ENCODE results near the gene NPTX2.

Gene NPTX2

DNA sequence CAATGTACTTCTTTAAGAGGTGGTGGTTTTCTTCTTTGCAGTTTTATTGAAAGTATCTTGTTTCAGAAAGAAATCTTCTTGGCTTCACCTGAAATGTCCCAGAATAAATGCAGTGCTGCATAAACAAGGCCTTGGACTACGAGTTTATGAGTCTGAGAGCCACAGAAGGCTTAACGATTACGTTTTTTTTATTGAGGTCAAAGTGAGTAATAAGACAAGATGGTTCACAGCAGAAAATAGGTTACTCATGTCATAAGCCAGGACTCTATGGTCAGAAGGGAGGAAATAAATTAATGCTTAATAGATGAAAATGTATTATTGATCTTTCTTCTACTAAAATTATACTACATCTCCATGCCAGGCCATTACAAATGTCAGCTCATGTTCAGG, 13.7 kb upstream of the NPTX2 start:
- Histone ChIP-seq H3F3A (ENCODE audit: insufficient read depth, low read length) (no peaks in the 10 kb centered on the region), H3K27me3 (replicated peaks; ENCODE audit: insufficient read depth, low read length) (no peaks in the 10 kb centered on the region), H3K4me3 (ENCODE audit: low read length) (no peak overlapping the region), H2AFZ (ENCODE audit: low read length) (no peak overlapping the region), H3K36me3 (replicated peaks; ENCODE audit: insufficient read depth, low read length) (no peaks in the 10 kb centered on the region), H3K9me3 (replicated peaks; ENCODE audit: insufficient read depth, low read length) (no peaks in the 10 kb centered on the region), H3K9ac (ENCODE audit: low read length) (no peak overlapping the region), H3K27ac (ENCODE audit: low read length) (no peak overlapping the region), H4K20me1 (ENCODE audit: insufficient read depth, low read length) (no peaks in the 10 kb centered on the region), H3K4me2 (ENCODE audit: low read depth, low read length) (no peak overlapping the region), H3K4me1 (ENCODE audit: low read length) (no peaks in the 10 kb centered on the region), H3K9me2 (replicated peaks; ENCODE audit: insufficient read depth, low read length) (no peaks in the 10 kb centered on the region), H3K79me2 (ENCODE audit: low read length) (no peaks in the 10 kb centered on the region)
- DNase-seq = no peak
- no peak for TF ChIP-seq EZH2 (optimal IDR thresholded peaks at IDR 0.05; ENCODE audit: low read depth, low read length)
- no peak for TF ChIP-seq EZH2phosphoT487 (IDR thresholded peaks at IDR 0.05; ENCODE audit: low read length)
- TF ChIP-seq, protein P1, sequence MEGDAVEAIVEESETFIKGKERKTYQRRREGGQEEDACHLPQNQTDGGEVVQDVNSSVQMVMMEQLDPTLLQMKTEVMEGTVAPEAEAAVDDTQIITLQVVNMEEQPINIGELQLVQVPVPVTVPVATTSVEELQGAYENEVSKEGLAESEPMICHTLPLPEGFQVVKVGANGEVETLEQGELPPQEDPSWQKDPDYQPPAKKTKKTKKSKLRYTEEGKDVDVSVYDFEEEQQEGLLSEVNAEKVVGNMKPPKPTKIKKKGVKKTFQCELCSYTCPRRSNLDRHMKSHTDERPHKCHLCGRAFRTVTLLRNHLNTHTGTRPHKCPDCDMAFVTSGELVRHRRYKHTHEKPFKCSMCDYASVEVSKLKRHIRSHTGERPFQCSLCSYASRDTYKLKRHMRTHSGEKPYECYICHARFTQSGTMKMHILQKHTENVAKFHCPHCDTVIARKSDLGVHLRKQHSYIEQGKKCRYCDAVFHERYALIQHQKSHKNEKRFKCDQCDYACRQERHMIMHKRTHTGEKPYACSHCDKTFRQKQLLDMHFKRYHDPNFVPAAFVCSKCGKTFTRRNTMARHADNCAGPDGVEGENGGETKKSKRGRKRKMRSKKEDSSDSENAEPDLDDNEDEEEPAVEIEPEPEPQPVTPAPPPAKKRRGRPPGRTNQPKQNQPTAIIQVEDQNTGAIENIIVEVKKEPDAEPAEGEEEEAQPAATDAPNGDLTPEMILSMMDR (IDR thresholded peaks at IDR 0.05; ENCODE audit: low read length) = no peak

DNA sequence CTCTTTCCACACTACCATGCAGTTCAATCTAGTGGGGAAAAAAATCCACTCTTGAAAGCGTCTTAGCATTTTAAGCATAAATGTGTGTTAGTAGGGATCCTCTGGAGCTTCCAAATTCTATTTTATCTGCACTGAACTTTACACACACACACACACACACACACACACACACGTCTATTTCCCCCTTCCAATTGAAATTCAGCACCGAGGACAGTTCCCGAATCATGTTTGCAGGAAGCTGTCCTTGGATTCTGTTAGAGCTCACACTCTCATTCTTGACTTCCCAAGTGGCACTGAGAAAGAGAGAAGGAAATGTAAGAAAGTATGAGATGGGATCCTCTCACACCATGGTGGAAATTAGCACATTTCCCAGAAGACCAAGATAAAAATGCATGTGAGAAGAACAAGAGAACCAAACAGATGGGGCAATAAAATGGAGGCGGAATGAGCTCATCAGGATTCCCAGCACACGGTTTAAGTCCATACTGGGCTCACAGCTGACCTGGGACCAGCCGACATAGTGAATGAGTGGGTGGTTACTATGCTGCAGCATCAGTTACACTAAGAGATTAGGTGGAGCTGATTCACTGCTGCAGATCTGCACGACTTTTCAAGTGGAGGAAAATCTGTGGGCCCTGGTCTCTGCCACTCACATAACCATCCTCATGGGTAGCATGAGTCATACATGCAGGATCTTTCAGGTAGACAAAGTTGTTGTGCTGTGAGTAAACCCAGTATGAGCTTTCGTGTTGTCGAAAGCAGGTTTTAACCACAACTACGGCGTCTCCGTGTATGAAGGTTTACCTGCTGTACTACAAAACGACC, 3.3 kb upstream of the NPTX2 start:
- no peaks in the 10 kb centered on the region for H3K4me1 ChIP-seq (ENCODE audit: low read length)
- no peak overlapping the region for H2AFZ ChIP-seq (ENCODE audit: low read length)
- TF ChIP-seq EZH2 (optimal IDR thresholded peaks at IDR 0.05; ENCODE audit: low read depth, low read length) = no peak
- TF ChIP-seq EZH2phosphoT487 (IDR thresholded peaks at IDR 0.05; ENCODE audit: low read length) = no peak
- TF ChIP-seq, protein P1 (IDR thresholded peaks at IDR 0.05; ENCODE audit: low read length) = no peak
- no peaks in the 10 kb centered on the region; the same call in 1 of the 2 replicates for H3K27me3 ChIP-seq (replicated peaks; ENCODE audit: insufficient read depth, low read length)
- no peaks in the 10 kb centered on the region for H3K9me2 ChIP-seq (replicated peaks; ENCODE audit: insufficient read depth, low read length)
- H3K79me2 ChIP-seq (ENCODE audit: low read length) = no peaks in the 10 kb centered on the region
- DNase-seq = peak; percentile 36
- H3K27ac ChIP-seq (ENCODE audit: low read length) = no peak overlapping the region
- no peaks in the 10 kb centered on the region for H3K9me3 ChIP-seq (replicated peaks; ENCODE audit: insufficient read depth, low read length)
- H4K20me1 ChIP-seq (ENCODE audit: insufficient read depth, low read length) = no peaks in the 10 kb centered on the region
- H3K36me3 ChIP-seq (replicated peaks; ENCODE audit: insufficient read depth, low read length) = no peaks in the 10 kb centered on the region
- H3K4me3 ChIP-seq (ENCODE audit: low read length) = no peak overlapping the region
- no peak overlapping the region for H3K4me2 ChIP-seq (ENCODE audit: low read depth, low read length)
- H3K9ac ChIP-seq (ENCODE audit: low read length) = no peak overlapping the region
- no peaks in the 10 kb centered on the region for H3F3A ChIP-seq (ENCODE audit: insufficient read depth, low read length)

DNA sequence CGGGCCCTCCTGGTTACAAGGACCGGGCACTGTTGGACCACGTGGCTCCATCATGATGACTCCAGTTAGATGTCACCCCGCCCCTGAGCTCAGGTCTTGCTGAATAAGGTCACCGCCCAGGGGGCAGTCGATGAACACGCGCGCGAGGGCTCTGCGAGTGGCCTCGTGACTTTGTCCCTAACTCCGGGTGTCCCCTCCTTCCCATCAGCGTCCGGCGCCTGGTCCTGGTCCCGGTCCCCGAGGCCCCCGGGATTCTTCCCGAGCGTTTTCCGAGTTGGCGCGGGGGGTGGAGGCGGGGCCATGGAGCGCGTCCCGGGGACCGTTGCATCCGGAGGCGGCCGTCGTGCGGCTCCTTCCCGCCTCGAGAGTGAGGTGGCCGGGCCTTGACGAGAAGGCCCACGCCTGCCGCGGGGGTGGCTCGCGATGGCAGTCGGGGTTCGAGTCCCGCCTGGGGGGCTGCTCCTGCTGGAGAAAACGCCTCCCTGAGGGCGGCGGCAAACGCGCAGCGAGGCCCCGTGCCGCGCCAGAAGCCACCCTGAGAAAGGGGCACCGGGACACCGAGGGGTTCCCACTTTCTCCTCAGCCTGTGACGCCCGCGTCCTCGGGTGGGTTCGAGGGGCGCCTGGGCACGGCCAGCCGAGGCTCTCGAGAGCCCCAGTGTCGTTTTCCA, 569 bp upstream of the NPTX2 start:
- no peak for DNase-seq

More for the DNA sequence above, 569 bp upstream of the NPTX2 start:
- H2AFZ ChIP-seq (ENCODE audit: low read length) = no peak overlapping the region
- H3K27ac ChIP-seq (ENCODE audit: low read length) = no peak overlapping the region
- H3K9me3 ChIP-seq (replicated peaks; ENCODE audit: insufficient read depth, low read length) = no peaks in the 10 kb centered on the region
- H3K36me3 ChIP-seq (replicated peaks; ENCODE audit: insufficient read depth, low read length) = no peaks in the 10 kb centered on the region
- H3K79me2 ChIP-seq (ENCODE audit: low read length) = no peaks in the 10 kb centered on the region
- H3K4me2 ChIP-seq (ENCODE audit: low read depth, low read length) = no peak overlapping the region
- TF ChIP-seq EZH2phosphoT487 (IDR thresholded peaks at IDR 0.05; ENCODE audit: low read length) (no peak), EZH2 (optimal IDR thresholded peaks at IDR 0.05; ENCODE audit: low read depth, low read length) (no peak)
- TF ChIP-seq, protein P1 (IDR thresholded peaks at IDR 0.05; ENCODE audit: low read length) = no peak
- no peak overlapping the region for H3K9ac ChIP-seq (ENCODE audit: low read length)
- no peak overlapping the region for H3K4me3 ChIP-seq (ENCODE audit: low read length)
- H4K20me1 ChIP-seq (ENCODE audit: insufficient read depth, low read length) = no peaks in the 10 kb centered on the region
- peaks cover 3% of the 10 kb centered on the region; the same call in 1 of the 2 replicates for H3K27me3 ChIP-seq (replicated peaks; ENCODE audit: insufficient read depth, low read length)
- no peaks in the 10 kb centered on the region for H3F3A ChIP-seq (ENCODE audit: insufficient read depth, low read length)
- no peaks in the 10 kb centered on the region for H3K4me1 ChIP-seq (ENCODE audit: low read length)
- H3K9me2 ChIP-seq (replicated peaks; ENCODE audit: insufficient read depth, low read length) = no peaks in the 10 kb centered on the region
